Measurements from ENCODE around the gene ADGRL3.
"Not testable (repeated sequence)": the region's sequence is repeated elsewhere in the genome, so short reads cannot be mapped to it uniquely, and the experiment has no call there.

The ADGRL3 gene

DNA sequence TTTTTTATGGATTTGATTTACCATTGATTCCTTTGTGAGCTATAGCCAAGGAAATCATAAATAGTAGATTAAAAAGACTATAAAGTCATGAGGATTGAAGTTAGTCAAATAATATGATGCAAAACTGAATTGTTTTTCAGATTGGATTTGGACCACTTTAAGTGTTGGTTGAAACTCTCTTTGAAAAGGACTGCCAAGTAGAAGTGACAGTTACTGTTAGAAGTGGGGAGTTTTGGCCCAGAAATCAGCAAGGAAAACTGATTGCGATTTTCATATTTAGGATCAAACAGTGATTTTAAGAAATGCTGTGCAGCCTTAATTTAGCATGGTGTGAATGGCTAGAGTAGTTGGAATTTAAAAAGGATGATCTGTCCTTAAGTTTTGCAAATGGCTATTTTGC, 4.9 kb downstream of the ADGRL3 start:
- DNase-seq, result no peak

DNA sequence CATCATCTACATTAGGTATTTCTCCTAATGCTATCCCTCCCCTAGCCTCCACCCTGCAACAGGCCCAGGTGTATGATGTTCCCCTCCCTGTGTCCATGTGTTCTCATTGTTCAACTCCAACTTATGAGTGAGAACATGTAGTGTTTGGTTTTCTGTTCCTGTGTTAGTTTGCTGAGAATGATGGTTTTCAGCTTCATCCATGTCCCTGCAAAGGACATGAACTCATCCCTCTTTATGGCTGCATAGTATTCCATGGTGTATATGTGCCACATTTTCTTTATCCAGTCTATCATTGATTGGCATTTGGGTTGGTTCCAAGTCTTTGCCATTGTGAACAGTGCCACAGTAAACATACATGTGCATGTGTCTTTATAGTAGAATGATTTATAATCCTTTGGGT, 7.0 kb downstream of the ADGRL3 start:
- DNase-seq, result not testable (repeated sequence)

DNA sequence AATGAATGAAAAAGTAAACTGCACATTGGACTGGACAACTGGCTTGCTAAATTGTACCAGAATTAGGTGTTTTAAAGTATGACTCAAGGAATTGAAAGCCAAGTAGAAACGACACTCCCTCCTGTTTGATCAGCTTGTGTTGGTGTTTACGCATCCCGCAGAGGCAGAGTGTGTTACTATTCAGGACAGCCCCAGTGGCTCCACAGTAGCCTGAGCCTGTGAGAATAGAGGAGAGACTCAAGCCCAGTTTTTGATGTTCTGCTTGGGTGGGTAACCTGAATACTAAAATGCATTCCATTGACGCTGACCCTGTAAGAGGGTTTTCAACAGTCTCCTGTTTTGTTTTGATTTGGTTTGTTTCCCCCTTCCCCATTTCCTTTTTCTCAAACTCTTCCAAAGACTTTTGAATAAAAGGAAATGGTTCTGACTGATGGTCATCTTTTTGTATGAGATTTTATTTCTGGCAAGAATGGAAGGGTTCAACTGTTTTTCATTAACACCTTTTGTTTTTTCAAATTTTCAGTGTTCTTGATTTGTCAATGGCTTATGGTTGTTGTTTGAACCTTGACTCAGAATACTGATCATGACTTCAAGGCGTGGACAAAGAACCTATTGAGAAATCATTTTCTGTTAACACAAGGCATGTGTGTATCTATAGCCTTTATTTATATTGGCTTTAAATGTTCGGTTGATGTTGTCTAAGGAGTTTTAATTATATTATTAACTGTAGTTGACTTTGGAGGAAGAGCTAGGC, 10.2 kb downstream of the ADGRL3 start:
- DNase-seq, result peak in 10 of 14 donors; percentile 11 to 56 (median 38)

DNA sequence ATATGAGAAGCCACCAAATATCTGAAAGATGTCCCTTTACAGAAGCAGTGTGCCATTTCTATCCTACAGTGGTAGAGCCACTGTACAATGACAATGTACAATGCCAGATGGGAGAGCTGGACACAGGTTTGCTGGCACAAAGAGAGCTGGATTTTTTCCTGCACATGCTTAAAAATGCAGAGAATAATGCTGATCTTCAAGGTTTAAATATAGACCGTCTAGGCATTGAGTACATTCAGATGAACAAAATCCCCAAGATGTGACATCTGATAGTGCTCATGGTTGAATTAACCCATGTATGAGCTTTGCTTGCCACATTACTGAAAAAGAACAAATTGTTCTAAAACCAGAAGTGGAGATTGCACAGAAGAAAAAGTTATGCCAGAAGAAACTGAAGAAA, 11.7 kb downstream of the ADGRL3 start:
- DNase-seq, result peak in 1 of 14 donors; percentile 35

DNA sequence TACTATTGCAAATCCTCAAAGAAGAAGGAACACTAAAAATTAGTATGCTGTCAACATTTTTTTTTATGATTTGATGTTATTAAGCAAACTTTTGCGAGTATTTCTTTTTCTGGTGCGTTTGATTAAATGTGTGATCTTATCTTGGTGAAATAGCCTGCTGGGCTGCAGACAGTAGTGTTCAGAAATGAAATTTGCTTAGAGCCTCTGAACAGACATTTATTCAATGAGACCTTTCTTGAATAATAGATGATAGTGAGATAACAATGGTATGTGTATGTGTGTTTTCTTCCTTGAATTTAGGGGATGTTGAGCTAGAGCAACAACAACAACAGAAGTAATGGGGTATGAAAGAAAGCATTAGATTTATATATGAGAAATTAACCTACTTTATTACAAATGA, 12.7 kb downstream of the ADGRL3 start:
- no peak for DNase-seq

DNA sequence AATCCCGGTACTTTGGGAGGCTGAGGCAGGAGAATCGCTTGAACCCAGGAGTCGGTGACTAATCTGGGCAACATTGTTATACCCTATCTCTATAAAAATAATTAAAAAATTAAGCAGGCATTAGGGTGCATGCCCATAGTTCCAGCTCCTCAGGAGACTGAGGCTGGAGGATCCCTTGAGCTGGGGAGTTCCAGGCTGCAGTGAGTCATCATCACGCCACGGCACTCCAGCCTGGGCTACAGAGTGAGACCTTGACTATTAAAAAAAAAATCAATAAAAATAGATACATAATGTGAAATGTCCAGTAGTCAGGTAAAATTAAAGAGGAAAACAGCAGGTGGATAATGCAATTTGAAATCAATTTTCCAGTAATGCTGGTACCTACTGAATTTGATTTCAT, 14.6 kb downstream of the ADGRL3 start:
- DNase-seq, result no peak

DNA sequence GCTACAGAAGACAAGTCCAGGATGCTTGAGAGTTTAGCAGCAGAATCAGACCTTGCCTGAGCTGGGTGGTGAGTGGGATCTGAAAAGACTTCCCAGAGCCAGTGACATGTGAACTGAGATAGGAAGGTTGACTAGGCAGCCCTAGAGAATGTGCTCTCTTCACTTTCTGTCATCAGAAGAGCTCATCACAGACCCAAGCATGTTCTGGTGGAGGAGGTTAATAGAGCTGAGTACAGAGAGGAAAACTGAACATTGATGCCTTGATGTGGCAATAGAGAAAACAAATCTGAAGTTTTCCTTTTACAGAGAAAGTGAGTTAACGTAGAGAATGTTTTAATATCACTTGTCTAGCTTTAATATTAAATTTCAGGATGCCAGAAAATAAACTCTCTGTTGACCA, 17.1 kb downstream of the ADGRL3 start:
- DNase-seq, result no peak

DNA sequence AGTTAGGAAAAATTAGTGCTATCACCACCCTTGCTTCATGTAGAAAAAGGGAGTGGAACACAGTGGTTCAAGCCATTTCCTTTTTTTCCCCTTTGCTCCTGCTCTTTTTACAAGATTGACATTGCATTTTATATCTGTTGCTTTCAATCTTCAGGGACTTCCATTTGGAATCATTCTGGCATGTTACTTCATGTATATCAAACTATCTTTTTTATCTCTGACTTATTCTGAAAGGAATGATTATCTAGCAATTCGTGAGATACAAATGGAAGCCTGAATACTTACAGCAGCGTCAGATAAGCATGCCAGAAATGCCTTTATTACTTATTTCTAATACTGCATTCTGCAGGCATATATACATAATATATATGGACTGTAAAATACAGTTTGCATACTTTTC, 20.4 kb downstream of the ADGRL3 start:
- DNase-seq, result no peak

DNA sequence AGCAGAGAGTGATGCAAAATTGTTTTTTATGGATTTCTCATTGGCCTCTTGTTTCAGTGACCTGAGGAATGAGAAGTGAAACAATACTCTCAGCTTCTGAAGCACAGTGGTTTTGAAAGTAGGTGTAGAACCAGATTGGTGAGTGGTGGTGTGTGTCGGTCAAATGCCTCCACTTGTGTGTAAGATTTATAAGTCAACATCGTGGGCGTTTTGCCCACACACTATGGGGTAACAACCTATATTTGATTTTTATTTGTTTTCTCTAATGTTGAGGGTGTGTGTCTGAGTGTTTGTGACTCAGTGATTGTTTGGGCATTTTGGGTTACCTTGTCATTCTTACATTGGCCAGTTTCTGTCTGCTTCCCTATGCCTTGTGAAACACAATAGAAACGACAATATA, 23.3 kb downstream of the ADGRL3 start:
- no peak for DNase-seq

DNA sequence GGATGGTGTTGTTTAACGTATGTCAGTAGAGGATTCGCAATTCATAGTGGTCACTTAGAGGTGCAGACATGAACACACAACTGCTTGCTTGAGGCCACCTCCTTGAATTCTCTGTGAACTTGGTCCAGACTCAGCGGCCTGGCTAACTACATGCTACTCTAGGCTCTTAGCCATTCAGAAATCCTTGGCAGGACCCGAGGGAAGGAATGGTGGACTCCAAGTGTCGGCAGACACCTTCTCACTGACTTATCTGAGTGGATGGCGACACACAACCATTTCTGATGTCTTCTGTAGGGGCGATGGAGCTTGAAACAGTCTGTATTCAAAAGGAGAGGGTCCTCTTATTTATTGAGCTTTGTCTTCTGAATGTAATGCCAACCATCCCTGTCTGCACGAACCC, 24.4 kb downstream of the ADGRL3 start:
- DNase-seq, result peak in 2 of 14 donors; percentile 6 to 17

DNA sequence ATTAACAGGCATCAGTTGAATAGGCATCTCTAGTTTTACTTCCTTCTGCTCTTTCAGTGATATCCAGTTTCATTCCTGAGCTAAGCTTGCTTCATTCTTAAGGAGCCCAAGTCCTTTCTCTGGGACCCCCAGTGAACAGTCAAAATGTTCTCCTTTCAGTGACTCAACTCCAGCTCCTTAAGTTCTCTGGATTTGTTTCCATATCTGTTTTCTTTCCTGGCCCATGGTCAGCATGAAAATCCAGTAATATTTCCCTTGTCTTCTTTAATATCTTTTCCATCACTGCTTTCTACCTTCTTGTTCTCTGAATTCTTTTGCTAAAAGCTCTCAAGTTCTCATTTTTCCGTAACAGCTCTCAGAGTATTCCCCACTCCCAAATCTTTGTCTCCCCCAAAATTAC, 25.5 kb downstream of the ADGRL3 start:
- DNase-seq, result no peak

DNA sequence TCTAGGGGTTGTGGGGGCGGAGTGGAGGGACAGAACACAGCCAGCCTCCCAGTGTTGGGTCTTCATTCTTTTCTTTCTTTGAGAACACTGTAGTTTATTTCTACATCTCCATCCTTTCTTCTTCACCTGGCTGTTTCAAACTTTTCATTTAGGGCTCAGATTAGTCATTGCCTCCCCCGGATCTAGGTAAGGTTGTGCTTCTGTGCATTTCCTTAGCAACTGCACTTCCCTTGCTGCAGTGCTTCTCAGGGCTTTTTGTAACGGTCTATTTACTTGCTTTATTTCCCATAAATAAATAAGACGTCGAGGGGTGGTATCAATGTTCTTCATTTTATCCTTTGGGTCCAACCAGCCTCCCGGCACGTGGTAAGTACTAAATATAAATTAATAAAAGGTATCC, 31.3 kb downstream of the ADGRL3 start:
- no peak for DNase-seq

DNA sequence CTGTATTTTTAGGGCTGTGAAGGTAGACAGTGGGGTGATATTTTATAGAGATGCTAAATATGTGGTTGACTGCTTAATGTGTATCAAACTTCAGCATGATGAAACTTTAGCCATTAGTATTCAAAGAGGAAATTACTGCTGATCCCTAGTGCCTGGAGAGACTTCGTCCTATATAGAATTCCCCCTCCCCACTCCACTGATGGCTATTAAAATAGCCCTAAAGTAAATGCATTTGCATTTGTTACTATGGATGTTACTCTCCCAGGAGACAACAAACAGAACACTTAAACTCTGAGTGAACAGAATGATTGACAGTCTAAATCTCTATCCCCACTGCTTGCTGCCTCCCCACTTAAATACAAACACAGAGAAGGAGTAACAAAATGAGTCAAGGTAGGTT, 39.1 kb downstream of the ADGRL3 start:
- DNase-seq, result no peak

DNA sequence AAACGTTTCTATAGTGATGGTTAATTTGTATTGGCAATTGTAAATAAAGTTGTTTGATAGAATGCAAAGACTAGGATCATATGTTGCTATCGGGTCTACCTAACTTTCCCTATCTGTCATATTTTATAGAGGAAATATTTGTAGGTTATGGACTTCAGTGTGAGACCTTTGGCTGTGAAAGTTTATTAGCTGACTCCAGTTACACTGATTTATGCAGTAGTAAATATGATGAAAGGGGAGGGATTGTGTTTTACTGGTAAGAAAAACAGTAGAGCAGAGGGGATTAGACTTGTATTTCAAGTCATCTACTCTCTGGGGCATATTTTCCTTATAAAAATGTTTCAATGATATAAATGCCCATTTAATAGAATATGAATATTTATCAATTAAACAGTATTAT, 43.8 kb downstream of the ADGRL3 start:
- no peak for DNase-seq

DNA sequence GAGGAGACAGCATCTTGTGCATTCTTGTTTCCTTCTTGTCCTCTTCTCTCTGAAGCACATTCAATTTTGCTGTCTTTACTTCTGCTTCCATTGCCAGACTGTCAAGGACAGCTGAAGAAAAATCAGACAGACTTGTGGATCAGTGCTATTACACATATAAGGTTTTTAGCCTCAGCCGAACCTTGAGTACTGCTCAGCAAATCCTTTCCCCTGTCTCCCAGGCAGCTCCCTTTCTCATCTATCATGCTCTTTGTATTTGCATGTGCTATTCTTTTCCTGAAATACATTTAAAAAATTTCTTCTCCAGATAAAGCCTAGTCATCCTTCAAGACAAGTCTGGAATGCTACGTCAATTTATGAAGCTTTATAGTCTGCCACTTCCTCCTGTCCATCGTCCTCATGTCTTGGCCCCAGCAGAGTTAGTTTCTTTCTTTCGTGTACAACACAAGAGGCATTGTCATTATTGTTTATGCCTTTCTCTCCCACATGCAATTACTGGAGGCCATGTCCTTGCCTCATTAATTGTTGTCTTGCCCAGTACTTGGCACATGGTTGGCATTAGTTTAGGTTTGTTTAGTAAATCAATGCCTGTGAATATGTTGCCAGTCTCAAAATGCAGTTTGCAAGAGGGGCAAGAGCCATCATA, 45.1 kb downstream of the ADGRL3 start:
- DNase-seq, result peak in 2 of 14 donors; percentile 27 to 63

DNA sequence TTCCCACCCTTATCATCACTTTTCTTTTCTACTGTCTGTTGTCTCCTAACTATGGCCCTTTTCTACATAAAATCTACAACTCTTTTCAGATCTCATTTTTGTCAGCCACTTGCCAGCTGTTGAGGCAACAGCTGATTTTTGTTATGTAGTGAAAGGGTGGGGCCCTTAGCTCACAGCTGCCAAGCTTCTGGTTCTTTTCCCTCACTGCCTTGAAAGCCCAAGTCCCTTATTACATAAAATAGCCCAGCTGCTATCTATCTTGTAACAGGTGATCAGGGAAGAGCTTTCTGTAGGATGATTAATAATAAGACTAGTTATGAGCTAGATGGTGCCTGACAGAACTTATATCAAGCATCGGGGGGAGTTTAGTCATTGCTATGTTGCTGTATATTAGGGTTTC, 45.9 kb downstream of the ADGRL3 start:
- DNase-seq, result no peak

DNA sequence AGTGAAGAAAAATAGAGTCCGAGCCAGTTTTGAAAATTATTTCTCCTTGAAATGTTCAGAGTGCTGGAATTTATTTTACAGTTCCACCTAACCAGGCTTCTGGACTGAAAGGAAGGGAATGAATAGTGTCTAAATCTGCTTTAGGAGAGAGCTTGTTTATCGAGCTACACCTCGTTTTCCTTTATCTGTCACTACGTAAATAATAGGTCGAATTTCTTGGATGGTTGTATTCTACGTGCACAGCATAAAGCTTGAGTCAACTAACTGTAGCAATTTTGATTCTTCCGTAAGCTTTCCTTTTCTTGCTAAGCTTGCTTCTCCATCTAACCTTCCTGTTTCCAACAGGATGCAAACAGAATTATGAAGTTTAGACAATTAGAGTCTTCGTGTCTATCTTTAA, 48.6 kb downstream of the ADGRL3 start:
- DNase-seq, result no peak

DNA sequence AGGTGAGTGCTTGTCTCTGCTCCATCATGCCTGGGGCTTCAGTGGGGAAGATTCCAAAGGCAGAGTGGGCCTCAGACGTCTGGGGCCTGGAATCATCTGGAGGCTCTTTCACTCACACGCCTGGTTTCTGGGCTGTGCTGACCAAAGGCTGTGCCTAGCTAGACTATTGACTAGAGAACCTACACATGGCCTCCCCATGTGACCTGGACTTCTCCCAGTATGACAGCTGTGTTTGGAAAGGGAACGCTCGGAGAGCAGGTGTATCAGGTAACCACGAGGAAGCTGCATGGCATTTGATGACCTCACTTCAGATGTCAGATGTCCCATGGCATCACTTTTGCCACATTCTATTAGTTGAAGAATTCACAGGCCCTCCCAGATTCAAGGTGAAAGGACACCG, 51.0 kb downstream of the ADGRL3 start:
- DNase-seq, result no peak

DNA sequence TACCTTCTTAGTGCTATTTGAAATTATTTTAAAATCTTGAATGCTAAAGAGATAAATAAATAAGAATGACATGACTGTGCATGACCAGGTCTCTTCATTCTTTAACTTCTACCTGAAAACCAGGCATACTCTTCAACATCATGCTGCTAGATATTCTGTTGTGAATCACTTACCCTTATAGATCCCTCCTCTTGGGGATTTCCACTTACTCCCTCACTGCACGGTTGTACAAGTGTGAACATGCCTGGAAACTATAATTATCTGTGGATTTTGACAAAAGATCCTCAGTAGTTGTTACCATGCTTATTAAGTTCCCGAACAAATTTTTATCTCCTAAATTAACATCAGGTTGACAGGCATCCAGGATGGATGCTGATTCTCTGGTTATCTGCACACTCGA, 54.3 kb downstream of the ADGRL3 start:
- DNase-seq, result peak in 1 of 14 donors; percentile 2

DNA sequence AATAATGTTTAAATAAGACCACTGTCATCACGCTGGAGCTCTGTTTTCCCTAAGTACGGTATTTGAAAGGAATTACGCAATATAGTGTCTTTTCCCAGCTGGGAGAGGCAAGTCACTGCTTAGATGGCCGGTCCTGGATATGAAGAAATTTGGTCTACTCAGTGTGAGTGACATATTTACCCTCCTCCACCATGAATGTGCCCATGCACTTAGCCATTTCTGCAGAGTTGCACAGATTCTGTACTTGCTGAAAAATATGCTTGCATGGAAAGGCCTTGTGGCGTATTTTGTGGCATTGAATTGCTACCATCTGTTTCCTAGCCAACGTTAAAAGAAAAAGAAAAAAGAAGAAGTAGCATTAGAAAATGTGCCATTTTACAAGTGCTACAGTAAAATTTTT, 73.1 kb downstream of the ADGRL3 start:
- peak in 1 of 14 donors; percentile 11 for DNase-seq

DNA sequence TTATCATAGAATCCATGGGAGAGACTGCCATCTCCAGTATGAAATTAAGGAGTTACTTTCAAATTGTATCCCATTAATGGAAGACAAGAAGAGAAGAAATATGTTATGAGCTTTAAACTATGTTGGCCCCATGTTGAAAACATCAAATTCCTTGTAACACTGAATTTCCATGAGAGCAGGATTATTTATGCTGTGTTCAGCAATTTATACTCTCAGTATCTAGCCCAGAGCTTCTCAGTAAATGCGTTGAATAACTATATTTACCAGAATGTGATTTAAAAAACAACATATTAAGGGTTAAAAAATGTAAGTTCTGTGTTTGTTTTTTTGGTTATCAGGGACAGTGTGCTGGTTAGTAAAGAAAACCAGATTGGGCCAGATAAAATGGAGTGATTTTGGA, 74.2 kb downstream of the ADGRL3 start:
- no peak for DNase-seq

DNA sequence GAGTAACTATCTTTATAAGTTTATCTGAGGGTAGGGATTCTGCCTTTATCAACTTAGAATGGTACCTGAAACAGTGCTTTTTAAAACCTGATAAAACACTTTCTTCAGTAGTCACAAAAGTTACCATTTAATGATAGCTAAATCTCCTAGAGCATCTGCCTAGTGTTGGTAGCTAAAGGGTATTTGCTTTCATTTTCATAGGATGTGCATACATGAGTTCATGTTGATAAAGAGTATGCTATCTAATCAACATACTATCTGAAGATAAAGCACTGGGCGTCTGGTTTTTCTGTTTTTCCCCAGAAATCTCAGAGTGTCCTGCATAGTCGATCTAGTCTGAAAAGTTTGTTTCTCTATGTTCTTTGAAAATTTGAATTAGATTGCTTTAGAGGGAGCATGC, 75.1 kb downstream of the ADGRL3 start:
- DNase-seq, result no peak

DNA sequence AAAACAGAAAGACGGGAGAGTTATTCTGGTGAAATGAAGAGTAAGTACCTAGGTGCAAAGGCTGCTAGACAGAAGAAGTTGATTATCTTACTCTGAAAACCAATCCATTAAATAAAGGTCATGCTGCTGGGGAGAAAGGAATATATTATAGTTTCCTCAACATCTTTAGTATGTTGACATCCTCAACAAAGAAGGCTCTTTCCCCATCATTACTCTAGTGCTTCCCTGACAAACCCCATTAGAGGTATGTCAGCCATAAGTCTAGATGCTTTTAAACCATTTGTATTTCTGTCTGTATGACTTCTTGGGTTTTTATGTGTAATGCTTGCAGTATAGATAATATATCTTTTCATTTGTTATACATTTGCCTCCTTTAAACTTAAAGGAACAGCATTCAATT, 75.9 kb downstream of the ADGRL3 start:
- DNase-seq, result no peak

Measured in C1 segment of cervical spinal cord (tissue), 14 donors.